T-helper 17 cell (primary cell): ENCODE results near the gene P2RY10. TPM values are rescaled to one million over a fixed set of nuclear protein-coding genes. Genes with fewer than 3 reads are reported as not detected.

Experiments used
- ATAC-seq: fragments of 150-1000 bp; cut with Tn5 transposase; 2 replicates; pipeline ENCODE4 v1.10.0; 2021; ENCODE audit warnings: mild to moderate bottlenecking, moderate library complexity
- DNase-seq, 3 donors: peaks; one replicate each; pipeline versions ENCODE4 v3.0.0 to v3.0.0-alpha.2; 2020 to 2021
- H3K9me3 ChIP-seq: one replicate; pipeline ENCODE4 v1.7.0; 2013; ENCODE audit warnings: low read length, mild to moderate bottlenecking; ENCODE audit not compliant: control insufficient read depth, poor library complexity, severe bottlenecking
- H3K27ac Mint-ChIP-seq: one replicate; pipeline ENCODE4 v1.8.0; 2022; ENCODE audit warnings: mild to moderate bottlenecking, moderate library complexity, mixed read lengths
- H3K27me3 Mint-ChIP-seq: one replicate; pipeline ENCODE4 v1.8.0; 2022; ENCODE audit warnings: mixed read lengths
- H3K36me3 Mint-ChIP-seq: one replicate; pipeline ENCODE4 v1.8.0; 2022; ENCODE audit warnings: low read depth, mixed read lengths
- H3K4me1 Mint-ChIP-seq: one replicate; pipeline ENCODE4 v1.8.0; 2022; ENCODE audit warnings: mild to moderate bottlenecking, mixed read lengths
- H3K4me3 Mint-ChIP-seq: one replicate; pipeline ENCODE4 v1.8.0; 2022; ENCODE audit warnings: mild to moderate bottlenecking, moderate library complexity, mixed read lengths
- total RNA-seq, 4 donors: library from RNA in 2 of 4; stranded (reverse) in 2 of 4; gene quantifications; one replicate each; pipeline ENCODE4 v1.2.3 and lab custom pipeline; 2022 to 2026

The P2RY10 gene
- total RNA-seq (10 to 100 TPM; 70.4 to 78.4 TPM), total RNA-seq (lab: John Stamatoyannopoulos, UW) (89.9 to 154 reads per million in 2 donors)

- Mint-ChIP-seq H3K27me3 (no peaks in the 10 kb centered on the region), H3K4me3 (peak within 1 kb of the TSS; percentile 95), H3K27ac (peak within 1 kb of the TSS; percentile 98), H3K36me3 (peaks cover 5% of the 10 kb centered on the region), H3K4me1 (peaks cover 28% of the 10 kb centered on the region)
- peak in 2 of 3 donors; percentile 15 to 23 for DNase-seq
- H3K9me3 ChIP-seq = no peaks in the 10 kb centered on the region
- ATAC-seq = peak; percentile 92
Observed at GRCh38 chrX:78945186-78945912, at the start of gene P2RY10. Gene P2RY10, plus strand, starts transcription at chrX:78945391. Its CDS starts 15,130 bp downstream, at chrX:78960521.

GRCh38 chrX:78922754-78923153 lies 22.4 kb upstream of the P2RY10 start:
- DNase-seq (no peak), ATAC-seq (no peak)
- peaks cover 2% of the 10 kb centered on the region for H3K36me3 Mint-ChIP-seq
- H3K9me3 ChIP-seq = no peaks in the 10 kb centered on the region
- no peak overlapping the region for H3K27ac Mint-ChIP-seq
- H3K4me1 Mint-ChIP-seq = peaks cover 5% of the 10 kb centered on the region
- no peak overlapping the region for H3K4me3 Mint-ChIP-seq
- no peaks in the 10 kb centered on the region for H3K27me3 Mint-ChIP-seq

GRCh38 chrX:78923198-78924015 lies 21.8 kb upstream of the P2RY10 start:
- H3K9me3 ChIP-seq = no peaks in the 10 kb centered on the region
- peaks cover 5% of the 10 kb centered on the region for H3K4me1 Mint-ChIP-seq
- H3K36me3 Mint-ChIP-seq = peaks cover under 1% of the 10 kb centered on the region
- no peak for DNase-seq
- peak overlapping the region; percentile 21 for H3K27ac Mint-ChIP-seq
- ATAC-seq = no peak
- no peak overlapping the region for H3K4me3 Mint-ChIP-seq
- no peaks in the 10 kb centered on the region for H3K27me3 Mint-ChIP-seq

GRCh38 chrX:78931814-78932213 lies 13.4 kb upstream of the P2RY10 start:
- no peak overlapping the region for H3K4me3 Mint-ChIP-seq
- no peaks in the 10 kb centered on the region for H3K9me3 ChIP-seq
- H3K36me3 Mint-ChIP-seq = peaks cover 3% of the 10 kb centered on the region
- no peak overlapping the region for H3K27ac Mint-ChIP-seq
- no peaks in the 10 kb centered on the region for H3K4me1 Mint-ChIP-seq
- DNase-seq (no peak), ATAC-seq (no peak)
- H3K27me3 Mint-ChIP-seq = no peaks in the 10 kb centered on the region

- no peak for DNase-seq
- H3K9me3 ChIP-seq = no peaks in the 10 kb centered on the region
- no peak overlapping the region for H3K4me3 Mint-ChIP-seq
- no peak for ATAC-seq
- H3K36me3 Mint-ChIP-seq = no peaks in the 10 kb centered on the region
- H3K27me3 Mint-ChIP-seq = no peaks in the 10 kb centered on the region
- H3K27ac Mint-ChIP-seq = no peak overlapping the region
- no peaks in the 10 kb centered on the region for H3K4me1 Mint-ChIP-seq
Observed at GRCh38 chrX:78934866-78935265, 10.3 kb upstream of the P2RY10 start.

GRCh38 chrX:78944351-78944750 lies 840 bp upstream of the P2RY10 start:
- no peak for ATAC-seq
- H3K27ac Mint-ChIP-seq = peak overlapping the region; percentile 98
- no peaks in the 10 kb centered on the region for H3K27me3 Mint-ChIP-seq
- H3K4me3 Mint-ChIP-seq = peak overlapping the region; percentile 21
- H3K4me1 Mint-ChIP-seq = peaks cover 22% of the 10 kb centered on the region
- DNase-seq = no peak
- peaks cover 5% of the 10 kb centered on the region for H3K36me3 Mint-ChIP-seq
- no peaks in the 10 kb centered on the region for H3K9me3 ChIP-seq

GRCh38 chrX:78946178-78946931 lies 1.2 kb downstream of the P2RY10 start:
- H3K9me3 ChIP-seq = no peaks in the 10 kb centered on the region
- ATAC-seq (no peak), DNase-seq (no peak)
- Mint-ChIP-seq H3K27ac (peak overlapping the region; percentile 98), H3K27me3 (no peaks in the 10 kb centered on the region), H3K4me1 (peaks cover 31% of the 10 kb centered on the region), H3K4me3 (peak overlapping the region; percentile 95), H3K36me3 (peaks cover 5% of the 10 kb centered on the region)

- peaks cover 36% of the 10 kb centered on the region for H3K4me1 Mint-ChIP-seq
- peaks cover 16% of the 10 kb centered on the region for H3K36me3 Mint-ChIP-seq
- no peaks in the 10 kb centered on the region for H3K9me3 ChIP-seq
- H3K27ac Mint-ChIP-seq = peak overlapping the region; percentile 91
- no peak for DNase-seq
- H3K4me3 Mint-ChIP-seq = peak overlapping the region; percentile 95
- ATAC-seq = no peak
- no peaks in the 10 kb centered on the region for H3K27me3 Mint-ChIP-seq
Observed at GRCh38 chrX:78950009-78950835, 5.0 kb downstream of the P2RY10 start.

- no peaks in the 10 kb centered on the region for H3K9me3 ChIP-seq
- DNase-seq = no peak
- peaks cover 10% of the 10 kb centered on the region for H3K36me3 Mint-ChIP-seq
- peak overlapping the region; percentile 80 for H3K4me3 Mint-ChIP-seq
- ATAC-seq = no peak
- peaks cover 42% of the 10 kb centered on the region for H3K4me1 Mint-ChIP-seq
- H3K27me3 Mint-ChIP-seq = no peaks in the 10 kb centered on the region
- H3K27ac Mint-ChIP-seq = peak overlapping the region; percentile 86
Observed at GRCh38 chrX:78957049-78957767, 12.0 kb downstream of the P2RY10 start.

GRCh38 chrX:78957768-78958130 lies 12.6 kb downstream of the P2RY10 start:
- Mint-ChIP-seq H3K4me3 (no peak overlapping the region), H3K27me3 (no peaks in the 10 kb centered on the region)
- ATAC-seq = peak; percentile 20

GRCh38 chrX:78958419-78959116 lies 13.4 kb downstream of the P2RY10 start:
- ATAC-seq = peak; percentile 50
- peaks cover 31% of the 10 kb centered on the region for H3K4me1 Mint-ChIP-seq
- no peak for DNase-seq

More at GRCh38 chrX:78957768-78958130, 12.6 kb downstream of the P2RY10 start:
- no peaks in the 10 kb centered on the region for H3K9me3 ChIP-seq
- no peak for DNase-seq
- Mint-ChIP-seq H3K4me1 (peaks cover 36% of the 10 kb centered on the region), H3K36me3 (peaks cover 7% of the 10 kb centered on the region), H3K27ac (peak overlapping the region; percentile 86)

More at GRCh38 chrX:78958419-78959116, 13.4 kb downstream of the P2RY10 start:
- Mint-ChIP-seq H3K36me3 (peaks cover 3% of the 10 kb centered on the region), H3K4me3 (peak overlapping the region; percentile 31), H3K27ac (peak overlapping the region; percentile 86), H3K27me3 (no peaks in the 10 kb centered on the region)
- H3K9me3 ChIP-seq = no peaks in the 10 kb centered on the region
